HG03097 (cell line): ENCODE measurements around the gene TCFL5.

Experiments used
- ATAC-seq: cut with Tn5 transposase; IDR thresholded peaks from one replicate; pipeline ENCODE4 v1.9.1; 2021; ENCODE audit not compliant: unreplicated experiment, low FRiP score

The TCFL5 gene

DNA sequence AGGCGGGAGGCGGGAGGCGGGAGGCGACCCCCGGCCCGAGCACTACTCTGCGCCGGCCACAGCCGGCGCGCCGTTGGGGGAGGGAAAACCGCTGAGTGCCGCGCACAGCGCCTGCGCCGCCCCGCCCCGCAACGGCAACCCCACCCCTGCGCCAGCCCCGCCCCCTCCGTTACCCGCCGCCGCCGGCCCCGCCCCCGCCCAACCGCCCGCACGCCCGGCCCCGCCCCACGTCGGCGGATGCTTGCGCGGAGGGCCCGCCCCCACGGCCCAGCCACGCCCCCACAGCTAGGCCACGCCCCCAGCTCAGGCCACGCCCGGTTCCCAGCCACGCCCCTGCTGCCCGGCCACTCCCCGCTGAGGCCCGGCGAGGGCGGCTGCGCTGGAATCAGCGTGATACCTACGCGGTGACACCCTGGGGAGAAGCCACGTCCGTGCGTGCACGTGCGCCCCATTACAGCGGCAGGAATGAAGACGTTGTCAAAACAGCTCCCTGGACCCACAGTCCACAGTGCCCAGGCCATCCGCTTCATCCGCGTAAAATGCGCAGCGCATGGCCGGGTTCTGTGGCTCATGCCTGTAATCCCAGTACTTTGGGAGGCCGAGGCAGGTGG, at the start of gene TCFL5:
TSS of gene TCFL5 (minus strand) at position 97 of the 611 bp plus-strand sequence. CDS start 152 bp downstream, outside the sequence.
- peak; percentile 67 for ATAC-seq

DNA sequence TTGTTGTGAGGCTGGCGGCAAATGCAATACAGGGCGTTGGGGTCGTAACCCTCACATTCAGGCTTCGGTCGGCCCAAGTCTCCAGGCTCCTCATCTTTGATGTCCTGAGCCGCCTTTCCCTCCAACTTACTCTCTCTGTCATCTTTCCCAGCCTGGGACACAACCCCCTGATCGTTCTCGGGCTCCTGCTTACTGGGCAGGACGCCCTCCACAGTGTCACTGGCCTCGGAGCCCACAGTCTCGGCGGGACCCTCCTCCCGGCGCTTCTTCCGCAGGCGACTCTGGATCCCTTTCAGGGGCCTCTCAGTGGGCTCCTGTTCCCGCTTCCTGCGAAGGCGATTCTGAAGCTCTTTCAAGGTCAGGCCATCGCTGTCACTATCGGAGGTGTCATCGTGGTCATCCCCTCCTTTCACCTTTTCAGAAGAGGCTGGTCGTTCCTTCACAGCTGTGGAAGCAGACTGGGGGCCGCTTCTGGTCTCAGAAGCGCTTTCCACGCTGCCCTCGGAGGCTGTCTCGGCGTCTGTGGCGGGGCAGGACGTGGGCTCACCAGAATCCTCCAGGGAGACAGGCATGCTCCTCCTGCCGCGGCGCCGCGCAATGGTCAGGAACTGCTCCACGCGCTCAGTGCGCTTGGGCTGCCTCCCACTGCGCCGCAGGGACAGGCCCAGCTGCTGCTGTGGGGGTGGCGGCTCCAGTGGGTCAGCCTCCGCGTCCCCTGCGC, 49.3 kb upstream of the TCFL5 start:
- ATAC-seq, result no peak

DNA sequence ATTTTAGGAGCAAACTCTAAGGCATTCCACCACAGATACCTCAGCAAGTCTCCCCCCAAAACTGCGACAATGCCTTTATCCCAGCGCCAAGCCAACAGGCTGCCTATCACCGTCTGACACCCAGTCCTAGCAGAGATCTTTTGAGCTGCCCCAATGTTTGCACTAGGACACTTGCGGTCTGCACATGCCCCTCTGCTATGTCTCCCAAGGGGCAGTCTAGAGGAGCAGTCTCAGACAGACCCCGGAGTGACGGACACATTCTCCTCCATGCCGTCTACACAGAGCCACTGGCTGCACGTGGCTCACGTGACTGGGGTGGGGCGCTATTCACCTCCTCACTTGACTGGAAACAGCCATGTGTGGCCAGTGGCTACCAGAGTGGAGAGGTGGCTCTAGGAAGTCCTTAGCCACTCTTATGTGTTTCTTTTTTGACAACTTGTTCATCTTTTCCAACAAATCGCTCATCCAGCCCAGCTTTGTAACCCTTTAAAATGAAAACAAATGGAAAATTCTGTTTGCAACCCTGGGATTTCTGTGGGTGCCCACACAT, 48.7 kb upstream of the TCFL5 start:
- no peak for ATAC-seq

DNA sequence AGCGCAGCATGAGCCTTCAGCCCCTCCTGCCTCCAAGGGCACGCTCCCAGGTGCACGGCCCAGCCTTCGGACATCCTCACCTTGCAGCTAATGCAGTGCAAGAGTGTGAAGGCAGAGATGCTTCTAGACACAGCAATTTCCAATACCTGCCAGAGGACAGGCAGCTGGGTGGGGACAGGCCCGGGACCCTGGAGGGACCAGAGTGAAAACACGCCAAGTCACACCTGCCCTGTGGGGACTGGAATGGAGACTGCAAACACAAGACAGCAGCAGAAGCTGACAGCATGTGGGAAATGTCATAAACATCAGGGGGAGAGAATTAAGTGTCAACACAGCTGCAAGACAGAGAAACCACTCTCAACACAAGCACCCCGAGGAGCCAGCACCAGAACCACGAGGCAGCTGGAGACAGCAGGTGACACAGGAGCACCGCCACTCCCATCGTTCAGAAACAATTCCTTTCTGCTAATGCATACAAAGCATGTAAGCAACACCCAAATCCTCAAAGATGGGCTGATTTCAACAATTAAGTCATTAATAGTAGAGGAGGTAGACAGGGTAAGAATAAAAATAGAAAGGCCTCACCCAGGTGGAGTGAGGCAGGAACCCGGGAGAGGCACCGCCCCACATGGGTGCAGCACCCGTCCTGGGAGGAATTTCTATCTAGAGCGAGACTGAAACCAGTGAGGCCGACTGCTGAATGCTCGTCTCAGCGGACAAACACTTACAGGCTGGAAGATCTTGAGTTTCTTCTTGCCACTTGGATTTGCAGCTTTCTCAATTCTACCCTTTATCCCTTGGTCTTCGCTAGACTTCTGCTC, 47.6 kb upstream of the TCFL5 start:
- no peak for ATAC-seq

DNA sequence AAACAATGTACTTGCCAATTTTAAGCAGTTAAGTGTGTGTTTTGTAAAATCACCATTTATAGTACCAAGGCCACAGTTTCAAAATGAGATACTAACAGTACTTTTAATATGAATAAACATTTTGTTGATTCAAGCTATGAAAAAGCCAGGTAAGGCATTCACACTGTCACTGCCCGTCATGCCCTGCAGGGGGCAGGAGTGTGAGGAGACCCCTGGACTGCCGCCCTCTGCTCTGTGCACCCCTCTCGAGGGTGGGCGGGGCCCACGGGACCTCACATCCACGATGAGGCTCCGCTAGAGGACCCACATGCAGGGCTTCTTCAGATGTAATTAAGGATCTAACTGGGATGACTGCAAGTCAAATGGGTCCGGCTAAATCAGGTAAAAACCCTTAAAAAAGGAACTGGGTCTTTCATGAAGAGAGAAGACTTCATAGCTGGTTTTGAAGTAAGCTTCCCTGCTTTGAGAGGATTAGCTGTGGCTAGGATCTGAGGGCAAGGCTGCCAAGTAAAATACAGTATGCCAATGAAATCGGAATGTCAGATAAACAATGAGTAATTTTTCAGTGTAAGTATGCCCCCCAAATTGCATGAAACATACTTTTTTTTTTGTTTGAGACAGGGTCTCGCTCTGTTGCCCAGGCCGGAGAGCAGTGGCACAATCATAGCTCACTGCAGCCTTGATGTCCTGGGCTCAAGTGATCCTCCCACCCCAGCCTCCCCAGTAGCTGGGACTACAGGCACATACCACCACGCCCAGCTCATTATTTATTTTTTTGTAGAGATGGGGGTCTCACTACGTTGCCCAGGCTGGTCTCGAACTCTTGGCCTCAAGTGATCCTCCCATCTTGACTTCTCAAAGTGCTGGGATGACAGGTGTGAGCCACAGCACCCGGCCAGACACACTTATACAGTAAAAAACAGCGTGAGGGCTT, 46.0 kb upstream of the TCFL5 start:
- ATAC-seq, result no peak

DNA sequence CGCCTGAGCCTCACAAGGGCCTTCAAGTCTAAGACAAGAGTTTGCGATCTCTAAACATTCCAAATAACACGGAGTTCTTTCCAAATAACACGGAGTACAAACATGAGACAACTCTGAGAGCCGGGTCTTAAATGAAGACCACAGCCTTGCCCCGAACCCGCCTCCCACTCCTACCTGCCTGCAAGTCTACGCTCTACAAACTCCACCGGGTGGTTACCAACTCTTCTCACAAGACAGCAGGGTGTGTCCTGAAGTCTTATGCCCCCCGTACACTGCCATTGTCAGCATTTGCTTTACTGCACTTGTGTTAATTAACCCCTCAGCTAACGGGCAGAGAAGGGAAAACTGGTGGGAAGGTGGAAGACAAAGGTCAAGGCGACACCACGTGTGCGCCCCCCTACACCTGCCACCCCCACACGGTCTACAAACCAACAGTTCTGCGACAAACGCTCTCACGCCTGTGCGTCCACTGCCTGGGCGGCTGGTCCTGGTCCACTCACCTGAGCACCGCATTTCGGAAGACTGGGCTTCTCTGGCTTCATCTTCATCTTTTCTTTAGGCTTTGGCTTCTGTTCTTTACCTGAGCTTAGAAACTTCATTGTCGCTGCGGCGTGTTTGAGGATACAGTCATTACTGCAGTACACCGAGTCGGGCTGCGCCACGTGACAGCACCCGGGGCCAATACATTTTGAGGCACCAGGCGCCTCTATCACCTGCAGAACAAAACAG, 45.2 kb upstream of the TCFL5 start:
- ATAC-seq, result no peak

DNA sequence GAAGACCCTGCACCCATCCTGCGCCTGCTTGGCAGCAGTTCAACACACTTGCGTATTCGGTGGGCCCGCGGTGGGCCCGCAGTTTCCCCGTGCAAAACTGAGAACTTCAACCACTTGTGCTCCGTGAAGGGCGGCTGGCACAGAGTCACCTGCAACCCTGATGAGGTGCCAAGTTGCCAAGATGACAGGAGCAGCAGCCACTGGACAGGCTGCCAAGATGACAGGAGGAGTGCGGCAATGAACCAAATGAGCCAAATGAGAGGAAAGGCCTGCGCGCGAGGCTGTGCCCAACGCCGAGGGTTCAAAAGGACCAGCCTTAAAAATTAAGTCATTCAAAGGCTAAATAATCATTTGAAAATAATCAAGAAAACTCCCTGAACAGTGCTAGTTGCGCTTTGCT, 44.6 kb upstream of the TCFL5 start:
- ATAC-seq, result no peak

DNA sequence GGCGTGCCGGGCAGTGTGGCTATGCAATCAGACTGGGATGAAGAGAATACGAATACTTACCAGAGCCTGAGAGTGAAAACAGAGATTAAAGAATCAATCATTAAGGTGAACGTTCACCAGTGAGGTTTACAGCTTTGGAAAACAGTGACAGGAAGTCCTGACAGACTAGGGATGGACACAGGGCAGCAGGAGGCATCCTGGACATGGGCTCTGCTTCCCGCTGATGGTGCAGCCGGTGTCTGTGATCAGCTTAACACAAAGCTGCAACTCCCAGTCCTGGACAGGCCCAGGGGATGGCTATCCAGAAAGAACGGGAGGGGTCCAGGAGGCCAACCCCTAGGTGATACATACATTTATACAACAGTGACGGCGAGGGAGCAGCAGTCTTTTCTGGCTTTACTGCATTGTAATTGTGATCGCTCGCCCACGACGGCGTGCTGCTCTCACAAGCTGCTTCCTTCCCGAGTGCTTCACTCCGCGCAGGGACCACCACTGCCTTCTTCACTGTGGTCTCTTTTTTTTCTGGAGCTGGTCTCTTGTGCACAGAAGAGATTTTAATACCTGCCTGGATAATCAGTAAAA, 44.0 kb upstream of the TCFL5 start:
- no peak for ATAC-seq

DNA sequence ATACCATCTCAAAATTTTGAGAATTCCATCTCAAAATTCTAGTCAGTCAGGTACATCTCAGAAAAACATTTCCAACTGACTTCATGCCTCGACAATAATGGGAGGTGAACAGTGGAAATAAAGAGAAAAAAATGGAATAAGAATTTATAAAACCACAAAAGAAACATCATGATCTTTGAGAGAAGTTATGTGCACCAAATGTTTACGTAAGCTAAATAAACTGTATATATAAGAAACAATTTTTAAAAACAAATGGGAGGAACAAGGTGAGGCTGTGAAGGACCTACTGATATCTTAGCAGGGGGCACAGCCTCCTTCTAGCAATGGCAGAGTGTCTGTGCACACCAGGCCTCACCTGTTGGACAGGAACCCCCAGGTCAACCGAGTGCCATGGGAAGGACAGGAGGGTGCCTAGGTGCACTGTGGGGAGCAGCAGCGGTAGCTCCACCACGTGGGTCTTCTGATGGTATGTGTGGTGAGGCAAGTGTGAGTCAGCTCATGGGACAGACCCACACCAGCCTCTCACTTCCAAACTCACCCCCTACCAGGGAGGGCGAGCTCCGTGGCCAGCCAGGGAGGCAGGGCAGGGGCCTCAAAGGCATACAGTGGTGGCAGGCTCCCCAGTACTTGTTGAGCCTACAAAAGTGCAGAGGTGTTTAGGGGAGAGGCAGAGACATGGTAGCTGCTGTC, 41.4 kb upstream of the TCFL5 start:
- ATAC-seq, result no peak

DNA sequence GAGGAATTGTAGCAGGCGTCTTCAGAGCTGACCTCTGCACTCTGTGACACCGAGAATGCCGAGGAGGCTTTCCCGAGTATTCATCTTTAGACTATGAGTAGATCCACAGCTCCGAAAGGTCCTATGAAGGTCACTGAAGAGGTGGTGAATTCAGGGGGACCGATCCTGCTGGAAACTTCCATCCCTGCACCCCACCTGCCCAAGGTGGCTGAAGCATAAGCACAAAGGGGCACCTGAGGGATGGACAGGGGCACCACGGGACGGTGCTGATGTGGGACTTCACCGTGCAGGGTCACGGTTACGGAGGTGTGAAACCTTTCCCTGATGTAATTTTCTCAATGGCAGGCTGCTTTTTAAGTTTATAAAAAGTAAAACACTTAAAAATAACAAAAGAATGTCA, 40.3 kb upstream of the TCFL5 start:
- ATAC-seq, result no peak

DNA sequence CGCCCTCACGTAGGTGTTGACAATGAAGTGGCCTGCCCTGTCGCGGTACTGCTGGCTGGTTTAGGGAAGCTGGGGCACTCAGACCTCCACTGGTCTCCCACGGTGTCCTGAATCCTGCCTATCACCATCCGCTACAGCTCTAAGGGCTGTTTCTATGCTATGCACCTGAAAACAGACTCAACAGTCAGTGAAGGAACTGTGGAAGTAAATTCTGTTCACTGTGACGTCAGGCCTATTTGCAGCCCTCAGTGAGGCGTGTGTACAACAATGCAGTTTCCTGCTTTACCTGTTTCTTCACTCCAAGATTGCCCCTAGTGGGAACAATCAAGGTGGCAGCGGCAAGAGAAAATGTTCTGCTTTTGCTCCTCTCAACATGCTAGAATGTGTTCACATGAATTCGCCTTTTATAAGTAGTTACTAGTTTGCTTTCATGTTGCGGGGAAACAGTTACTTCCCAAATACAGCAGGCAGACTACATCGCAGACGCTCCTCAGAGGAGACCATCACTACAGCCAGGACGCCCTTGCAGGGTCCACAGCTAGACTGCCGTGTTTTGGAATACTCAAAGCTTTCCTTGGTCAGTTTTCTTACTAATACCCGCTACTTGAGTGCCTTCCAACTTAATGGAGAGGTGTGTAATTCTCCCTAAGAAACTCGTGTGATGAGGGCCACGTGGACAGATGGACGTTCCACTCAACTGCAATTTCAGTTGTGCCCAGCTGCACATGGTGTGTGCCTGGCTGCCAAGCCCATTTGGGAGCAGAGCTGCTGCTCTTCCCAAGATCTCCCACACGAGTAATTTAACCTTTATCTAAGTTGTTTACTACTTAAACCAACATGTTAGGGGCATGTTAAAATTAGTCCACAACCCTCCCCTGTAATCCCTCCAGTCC, 39.3 kb upstream of the TCFL5 start:
- ATAC-seq, result no peak

DNA sequence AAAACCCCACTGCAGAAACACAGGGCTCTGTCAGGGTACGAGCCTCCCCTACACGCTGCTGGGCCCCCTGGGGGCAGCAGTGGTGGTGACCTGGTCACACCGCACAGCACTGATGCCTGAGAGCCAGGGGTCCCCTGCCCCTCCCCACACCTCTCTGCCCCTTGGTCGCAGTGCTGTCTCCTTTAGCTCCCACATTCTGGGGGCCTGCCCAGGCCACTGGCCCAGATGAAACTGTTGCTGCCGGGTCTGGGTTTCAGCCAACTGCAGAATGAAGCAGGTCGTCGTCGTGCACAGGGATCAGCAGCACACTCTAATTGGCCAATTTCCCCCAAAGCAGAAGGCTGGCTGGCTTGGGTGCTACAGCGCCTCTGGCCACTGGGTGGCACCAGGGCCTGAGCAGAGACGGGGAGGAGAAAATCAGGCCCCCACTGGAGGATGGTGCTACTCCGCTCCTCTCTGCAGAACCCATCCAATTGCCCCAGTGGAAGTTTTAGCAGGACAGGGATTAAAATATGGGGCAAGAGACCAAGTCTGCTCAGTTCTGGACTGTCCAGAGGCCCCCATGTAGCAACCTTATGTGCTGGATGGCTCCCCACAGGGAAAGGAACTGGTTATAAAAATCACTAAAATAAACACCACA, 38.5 kb upstream of the TCFL5 start:
- no peak for ATAC-seq

DNA sequence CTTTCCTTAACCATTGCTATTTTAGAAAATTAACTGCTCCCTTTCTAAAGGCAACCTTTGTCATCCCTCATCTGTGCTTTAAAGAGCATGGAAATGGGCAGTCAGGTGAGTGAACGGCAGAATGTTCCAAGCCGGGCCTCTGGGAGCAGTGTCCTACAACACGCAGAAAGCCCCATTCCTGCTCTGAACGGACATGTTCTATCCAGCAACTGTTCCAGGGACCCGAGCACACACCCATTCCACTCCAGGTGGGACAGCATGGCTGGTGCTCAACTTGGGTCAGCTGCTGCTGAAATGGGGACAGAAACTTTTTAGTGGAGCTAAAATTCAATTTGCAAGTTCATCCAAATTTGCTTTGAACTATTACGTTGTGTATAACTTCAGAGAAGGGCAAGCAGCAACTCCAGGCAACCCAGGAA, 38.0 kb upstream of the TCFL5 start:
- no peak for ATAC-seq

DNA sequence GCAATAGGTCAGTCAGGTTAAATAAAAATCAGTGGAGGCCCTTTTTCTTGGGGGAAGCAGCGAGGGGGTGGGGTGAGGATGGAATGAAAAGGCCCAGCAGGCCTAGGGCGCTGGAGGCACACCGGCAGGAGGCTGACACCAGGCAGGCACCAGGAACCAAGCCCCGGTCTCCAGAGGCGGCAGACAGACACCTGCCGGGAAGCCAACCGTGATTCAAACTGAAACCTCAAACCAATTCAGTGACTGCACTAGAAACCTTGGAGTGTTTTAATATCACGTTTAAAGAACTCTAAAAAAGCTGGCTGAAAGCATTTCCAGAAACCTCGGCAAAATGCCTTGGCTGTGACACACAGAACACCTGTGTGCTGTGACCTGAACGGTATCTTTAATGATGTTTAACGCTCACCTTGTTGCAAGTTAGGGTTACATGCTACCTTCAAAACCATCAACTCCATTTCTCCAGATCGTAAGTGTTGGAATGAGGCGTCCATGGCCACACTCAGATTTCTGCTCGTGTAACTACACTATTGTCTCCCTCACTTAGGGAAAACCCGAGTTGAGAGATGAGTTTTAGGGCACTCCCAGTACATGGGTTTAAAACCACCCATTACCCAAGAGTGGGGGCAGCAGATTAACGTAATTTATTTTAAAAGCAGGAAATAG, 37.5 kb upstream of the TCFL5 start:
- no peak for ATAC-seq

DNA sequence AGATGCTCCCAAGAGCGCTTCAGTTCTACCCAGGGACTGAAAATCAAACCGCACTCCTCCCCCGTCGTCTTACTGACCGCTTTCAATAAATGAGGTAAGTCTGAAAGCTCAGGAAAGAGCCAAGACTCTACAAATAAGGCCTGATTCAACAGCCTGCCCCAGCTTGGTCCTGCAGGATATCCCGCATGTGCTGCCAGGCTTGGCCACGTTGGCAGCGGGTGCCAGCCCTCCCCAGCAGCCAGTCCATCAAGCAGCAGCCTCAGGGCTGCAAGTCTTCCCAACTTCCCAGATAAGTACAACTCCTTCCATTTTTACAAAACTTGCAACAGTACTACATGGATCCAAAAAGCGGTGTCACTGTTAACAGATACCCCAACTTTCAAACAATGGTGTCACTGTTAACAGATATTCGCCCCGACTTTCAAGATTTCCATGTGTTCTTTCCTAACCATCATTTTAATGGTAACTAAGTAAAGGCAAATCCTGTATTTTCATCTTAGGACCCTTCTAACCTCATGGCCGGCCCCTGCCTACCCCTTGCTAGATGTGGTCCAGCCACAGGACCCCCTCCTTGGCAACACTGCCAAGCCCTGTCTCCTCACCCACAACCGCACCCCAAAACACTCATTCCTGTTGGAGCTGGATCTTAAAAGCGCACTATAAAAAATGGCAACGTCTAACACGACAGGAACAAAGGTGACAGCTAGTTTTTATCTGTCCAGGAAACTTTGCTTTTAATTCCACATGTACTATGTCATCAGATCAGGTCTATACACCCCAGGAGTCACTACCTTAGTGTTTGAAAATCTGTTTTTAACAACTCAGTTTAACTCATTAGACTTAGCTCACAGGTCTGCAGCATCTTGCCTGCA, 36.7 kb upstream of the TCFL5 start:
- ATAC-seq, result no peak

DNA sequence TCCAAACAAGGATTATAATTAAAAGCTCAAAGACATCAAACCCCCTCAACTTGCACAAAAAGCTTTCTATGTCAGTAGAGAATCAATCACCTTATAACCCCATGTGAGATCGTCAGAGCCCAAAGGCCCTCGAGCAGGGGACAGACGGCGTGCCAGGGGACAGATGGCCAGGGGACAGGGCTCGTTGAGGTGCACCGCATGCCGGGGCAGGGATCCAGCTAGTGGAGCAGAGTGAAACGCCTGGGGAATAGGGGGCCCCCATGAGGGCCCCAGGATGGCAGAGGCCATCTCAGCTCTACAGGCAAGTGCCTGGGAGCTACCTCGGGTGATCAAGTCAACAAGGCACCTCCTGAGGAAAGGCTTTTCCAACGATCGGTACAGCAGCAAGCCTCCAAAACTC, 36.0 kb upstream of the TCFL5 start:
- no peak for ATAC-seq
